Suppressor macrophage treated with lipopolysaccharide for 1 hour (primary cell): ENCODE results near the gene RAPGEF1.

Experiments
- DNase-seq, 3 donors: peaks; one replicate each; pipeline ENCODE4 v3.0.0-alpha.2; 2020 to 2022

RAPGEF1 gene

GRCh38 chr9:131621551-131622358 lies 118.1 kb downstream of the RAPGEF1 start:
- peak; percentile 84 to 88 (median 86) for DNase-seq

GRCh38 chr9:131620764-131621520 lies 118.9 kb downstream of the RAPGEF1 start:
- peak in 1 of 3 donors; percentile 46 for DNase-seq

- no peak for DNase-seq
Measured at GRCh38 chr9:131619680-131620079, 120.2 kb downstream of the RAPGEF1 start.

- no peak for DNase-seq
Measured at GRCh38 chr9:131618785-131619184, 121.1 kb downstream of the RAPGEF1 start.

DNA sequence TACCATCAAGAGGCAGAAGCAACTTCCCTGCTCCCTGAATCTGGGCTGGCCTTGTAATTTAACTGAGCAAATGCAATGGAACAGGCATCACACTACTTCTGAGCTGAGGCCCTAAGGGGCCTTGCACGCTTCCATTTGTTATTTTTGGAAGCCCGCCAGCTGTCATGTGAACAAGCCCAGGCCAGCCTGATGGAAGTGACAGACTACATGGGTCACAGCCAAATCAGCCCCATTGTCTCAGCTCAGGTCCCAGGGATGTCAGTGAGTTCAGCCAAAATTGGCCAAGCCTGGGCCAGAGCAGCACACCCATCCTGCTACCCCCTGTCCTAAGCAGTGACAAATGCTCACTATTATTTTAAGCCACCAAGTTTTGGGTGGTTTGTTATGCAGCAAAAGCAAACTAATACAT lies 121.8 kb downstream of the RAPGEF1 start:
- DNase-seq: no peak

GRCh38 chr9:131617611-131618010 lies 122.3 kb downstream of the RAPGEF1 start:
- no peak for DNase-seq

DNA sequence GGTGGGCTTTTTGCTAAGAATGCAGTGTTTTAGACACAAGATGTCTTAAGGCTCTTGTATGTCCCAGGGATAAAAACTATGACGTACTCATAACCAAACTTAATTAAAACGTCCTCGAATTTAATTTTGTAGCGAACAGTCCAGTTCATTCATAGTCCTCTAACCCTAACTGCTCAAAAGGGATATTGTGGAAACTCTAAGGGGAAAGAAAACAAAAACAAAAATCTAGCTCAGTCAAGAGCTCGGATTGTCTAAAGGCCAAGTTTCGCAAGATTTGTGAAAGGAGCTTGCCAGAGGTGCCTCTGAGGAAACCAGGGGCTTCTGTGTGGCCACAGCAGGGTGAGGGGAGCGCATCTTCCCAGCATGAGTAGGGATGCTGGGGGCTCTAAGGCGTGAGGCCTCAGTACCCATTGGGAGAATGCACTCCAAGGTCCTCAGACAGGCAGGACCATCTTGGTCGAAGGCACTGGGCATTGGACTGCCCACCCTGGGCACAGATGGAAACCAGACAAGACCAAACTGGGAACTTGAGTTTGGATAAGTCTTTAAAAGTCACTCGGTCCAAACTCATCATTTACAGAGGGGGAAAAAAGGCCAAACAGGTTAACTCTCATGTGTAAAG lies 122.8 kb downstream of the RAPGEF1 start:
- no peak for DNase-seq

DNA sequence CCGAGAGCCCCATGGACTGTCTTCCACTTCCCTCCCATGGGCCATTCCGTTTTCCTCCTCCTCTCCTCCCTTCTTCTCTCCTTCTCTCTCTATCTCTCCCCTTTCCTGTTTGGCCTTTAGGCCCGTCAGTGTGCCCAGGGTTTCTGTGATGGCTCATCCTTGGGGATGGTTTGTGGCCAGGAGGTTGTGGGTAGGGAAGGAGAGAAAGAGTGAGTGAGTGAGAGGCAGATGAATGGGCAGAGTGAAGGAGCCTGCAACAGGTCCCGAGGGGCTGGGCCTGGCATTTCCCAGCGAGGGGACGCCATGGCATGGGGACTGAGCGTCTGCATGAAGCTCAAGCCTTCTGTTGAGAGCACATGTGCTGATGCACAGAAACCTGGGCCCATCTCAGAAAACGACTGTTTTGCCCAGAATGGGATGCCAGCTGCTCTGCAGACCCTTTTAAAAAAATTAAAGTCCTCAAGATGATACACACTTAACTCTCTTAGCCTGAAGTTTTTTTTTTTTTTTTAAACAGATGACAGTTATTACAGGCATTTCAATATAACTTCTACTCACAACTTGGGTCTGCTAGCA lies 125.4 kb downstream of the RAPGEF1 start:
- no peak for DNase-seq

DNA sequence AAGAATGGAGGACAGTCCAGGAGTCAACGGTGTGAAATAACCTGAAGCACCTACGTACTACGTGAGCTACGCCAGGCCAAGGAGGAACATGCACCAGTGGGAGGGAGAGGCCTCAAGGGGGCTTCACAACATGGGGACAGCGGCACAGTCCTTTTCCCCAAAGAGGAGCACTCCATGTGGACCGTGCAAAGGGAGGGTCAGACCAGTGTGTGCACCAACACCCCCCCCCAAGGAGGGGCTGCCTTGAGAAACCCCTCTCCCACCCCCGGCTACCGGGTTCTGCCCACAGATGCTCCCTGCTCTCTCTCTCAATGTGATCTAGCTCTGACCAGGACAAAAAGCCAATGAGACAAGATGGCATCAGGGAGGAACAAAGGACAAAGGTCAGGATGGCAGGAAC lies 126.0 kb downstream of the RAPGEF1 start:
- no peak for DNase-seq

DNA sequence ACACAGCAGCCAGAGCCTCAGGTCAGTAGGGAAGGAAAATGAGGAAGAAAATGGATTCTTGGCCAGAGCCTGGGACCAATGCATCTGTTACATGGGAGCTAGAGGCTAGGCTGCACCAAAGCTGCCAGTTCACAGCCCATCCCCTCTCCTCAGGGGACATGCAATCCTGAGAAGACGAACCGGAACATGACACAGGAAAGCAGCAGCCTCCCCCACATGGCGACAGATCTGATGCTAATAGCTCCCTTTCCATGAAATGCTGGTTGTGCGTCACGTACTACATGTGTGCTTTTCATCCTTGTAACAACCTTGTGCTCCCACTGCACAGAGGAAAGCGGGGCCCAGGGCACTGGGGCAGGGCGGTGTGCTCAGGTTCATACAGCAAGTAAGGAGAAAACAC lies 127.0 kb downstream of the RAPGEF1 start:
- no peak for DNase-seq

DNA sequence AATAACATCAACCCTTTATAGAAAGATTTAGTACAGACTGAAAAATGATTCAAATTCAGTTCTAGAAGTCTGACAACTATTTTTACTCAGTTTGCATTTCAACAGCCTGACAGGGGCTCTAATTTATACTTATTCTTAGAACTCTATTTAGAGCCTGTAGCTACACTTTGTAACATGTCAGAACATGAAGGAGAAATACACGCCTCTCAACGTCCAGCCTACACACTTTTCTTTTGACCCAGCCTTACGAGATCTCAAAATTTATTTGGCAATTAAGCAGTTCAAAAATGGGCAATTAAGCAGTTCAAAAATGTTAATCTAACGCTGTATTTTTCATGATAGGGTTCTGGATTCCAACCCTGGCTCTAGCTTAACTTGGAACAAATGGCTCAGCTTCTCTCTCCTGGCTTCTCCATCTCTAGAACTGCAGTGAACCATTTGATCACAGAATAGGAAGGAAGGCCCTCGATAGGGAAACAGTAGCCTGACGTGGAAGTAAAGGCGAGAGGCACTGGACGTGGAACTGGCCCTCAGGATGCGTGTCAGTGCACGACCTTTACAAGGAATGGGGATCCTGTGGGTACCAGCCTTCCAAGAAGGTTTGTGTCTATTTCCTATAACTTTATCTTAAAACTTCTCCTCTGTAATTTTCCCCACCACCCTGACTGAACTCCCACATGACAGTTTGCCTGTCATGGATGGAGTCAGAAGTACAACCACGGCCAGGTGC lies 128.1 kb downstream of the RAPGEF1 start:
- DNase-seq: no peak

DNA sequence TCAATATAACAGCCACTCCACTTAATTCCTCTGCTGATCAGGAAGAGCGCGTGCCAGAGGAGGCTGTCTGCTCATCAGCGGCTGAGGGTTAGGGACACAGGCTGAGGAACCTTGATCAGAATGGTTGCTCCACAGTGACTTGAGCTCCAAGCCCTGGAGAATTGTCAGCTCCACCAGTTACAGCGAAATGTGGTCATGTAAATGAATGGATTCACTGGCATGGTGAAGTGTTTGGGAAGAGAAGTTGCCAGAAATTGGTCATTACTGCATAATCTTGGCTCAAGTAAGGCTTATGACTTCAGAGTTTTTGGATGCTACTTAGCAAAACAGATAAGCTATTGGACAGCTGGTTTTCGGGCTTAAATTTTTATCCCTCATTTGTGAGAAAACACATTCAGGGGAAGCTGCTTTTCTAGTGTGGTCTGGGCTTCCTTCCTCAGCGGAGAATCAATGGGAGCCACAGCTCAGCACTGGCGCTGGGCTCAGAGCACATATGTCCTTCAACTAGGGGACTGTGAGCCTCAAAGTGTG lies 129.6 kb downstream of the RAPGEF1 start:
- no peak for DNase-seq

DNA sequence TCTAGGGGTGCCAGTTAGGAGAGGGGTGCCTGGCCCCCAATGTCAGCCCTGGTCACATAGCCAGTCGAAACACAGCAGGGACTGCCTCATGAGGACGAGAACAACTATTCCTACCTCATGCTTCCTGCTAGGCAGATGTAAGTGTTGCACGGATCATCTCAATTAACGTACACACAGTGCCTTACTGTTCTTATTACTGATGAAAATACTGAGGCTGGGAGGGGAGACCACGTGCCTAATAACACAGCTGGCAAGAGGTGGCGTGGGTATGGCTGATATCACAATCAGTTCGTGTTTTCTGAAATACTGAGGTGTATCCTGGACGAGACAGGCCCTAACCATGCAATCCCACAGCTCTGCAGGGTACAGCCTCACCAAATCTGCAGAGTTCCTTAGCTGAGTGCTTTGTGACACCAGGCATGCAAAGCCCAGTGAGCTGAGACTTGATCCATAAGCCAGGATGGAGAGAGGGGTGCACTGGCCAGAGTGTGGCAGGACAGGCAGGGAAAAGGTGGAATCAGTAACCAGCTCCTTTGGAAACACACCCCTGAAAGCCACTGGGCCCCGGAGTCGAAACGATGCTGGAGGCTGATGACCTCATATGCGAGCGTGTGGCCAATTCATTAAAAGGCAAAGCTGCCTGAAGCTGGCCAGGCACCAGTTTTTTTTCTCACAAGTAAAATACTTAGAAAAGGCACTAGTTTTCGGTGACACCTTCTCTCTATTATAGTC lies 130.6 kb downstream of the RAPGEF1 start:
- DNase-seq: no peak

- DNase-seq: no peak
Measured at GRCh38 chr9:131608493-131609037, 131.3 kb downstream of the RAPGEF1 start.

DNA sequence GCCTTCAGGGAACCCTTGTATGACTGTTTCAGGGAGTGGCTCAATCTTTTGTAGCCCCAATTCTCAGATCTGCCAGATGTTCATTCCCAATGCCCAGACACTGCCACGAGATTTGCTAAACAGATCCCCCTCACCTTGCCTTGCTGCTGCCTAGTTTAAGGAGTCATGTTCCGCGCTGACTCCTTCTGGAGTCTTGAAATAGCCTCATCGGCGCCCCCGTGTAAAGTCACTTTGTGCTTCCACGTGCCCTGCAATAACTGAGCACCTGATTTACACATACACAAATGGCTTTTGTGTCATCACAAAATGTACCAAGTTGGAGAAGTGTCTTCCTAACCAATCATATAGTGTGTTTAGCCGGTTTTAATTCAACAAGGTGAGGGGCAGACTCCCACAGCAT lies 132.3 kb downstream of the RAPGEF1 start:
- no peak for DNase-seq

DNA sequence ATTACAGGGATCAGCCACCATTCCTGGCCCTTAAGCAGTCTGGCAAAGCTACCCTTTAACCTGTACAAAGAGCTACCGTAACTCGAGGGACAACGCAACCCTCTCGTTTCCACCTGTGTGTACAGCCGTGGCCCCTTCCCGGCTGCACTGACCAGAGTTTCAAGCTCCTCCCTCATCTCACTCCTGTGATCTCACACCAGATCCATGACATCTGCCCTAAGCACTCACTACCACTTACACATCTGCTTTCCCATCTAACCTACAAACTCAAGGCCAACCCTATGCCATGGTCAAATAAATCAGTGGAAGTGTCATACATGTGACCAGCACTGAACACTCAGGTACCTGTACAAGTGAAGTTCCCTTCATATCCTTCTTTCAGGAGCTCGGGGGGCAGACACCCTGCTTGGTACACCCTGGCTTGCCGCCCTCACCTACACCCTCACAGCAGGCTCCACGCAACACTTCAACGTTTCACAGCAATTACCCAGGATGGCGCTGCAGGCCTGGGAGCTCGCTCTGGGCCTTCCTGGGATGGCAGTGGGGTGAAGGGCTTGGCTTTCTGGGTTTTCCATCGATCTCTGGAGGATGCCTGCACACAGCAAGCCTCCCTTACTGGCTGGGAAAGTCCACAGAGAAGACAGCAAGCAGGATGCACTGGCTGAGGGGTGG lies 132.8 kb downstream of the RAPGEF1 start:
- DNase-seq: no peak

GRCh38 chr9:131605770-131606590 lies 133.9 kb downstream of the RAPGEF1 start:
- DNase-seq: no peak

GRCh38 chr9:131603711-131604439 lies 136.0 kb downstream of the RAPGEF1 start:
- DNase-seq: no peak

DNA sequence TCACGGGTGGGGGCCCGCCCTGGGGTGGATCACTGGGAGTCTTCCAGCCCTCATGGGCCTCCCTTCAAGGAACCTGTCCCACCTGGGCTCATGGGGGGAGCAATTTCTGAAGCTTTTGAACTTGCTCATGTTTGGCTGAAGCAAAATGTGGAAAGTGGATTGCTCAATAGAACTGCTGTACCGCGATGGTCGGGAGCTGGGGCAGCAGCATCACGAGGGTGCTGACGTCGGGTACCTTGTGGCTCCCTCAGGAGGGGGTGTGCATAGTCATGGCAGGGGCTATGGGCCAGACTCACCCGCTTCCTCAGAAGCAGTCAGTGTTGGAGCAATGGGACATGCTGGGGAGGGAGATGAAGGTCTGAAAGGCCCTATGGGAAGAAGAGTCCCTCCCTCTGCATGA lies 136.7 kb downstream of the RAPGEF1 start:
- peak; percentile 51 to 62 (median 56) for DNase-seq
